ENCODE results near the gene COL7A1. TPM values are rescaled to one million over a fixed set of nuclear protein-coding genes. Genes with fewer than 3 reads are reported as not detected.

COL7A1 gene
- total RNA-seq, 1 experiment from 2014 or later = 16.4 TPM

- TF ChIP-seq CTCF (conservative IDR thresholded peaks at IDR 0.05; ENCODE audit: low read depth, low read length) (no peak), EZH2 (IDR thresholded peaks at IDR 0.05; ENCODE audit: borderline replicate concordance, low read depth, low read length, poor library complexity, severe bottlenecking) (no peak)
- peak; percentile 70 for DNase-seq (ENCODE audit: low spot score)
- H3K9me3 ChIP-seq (ENCODE audit: low read depth, low read length, poor library complexity, severe bottlenecking) = no peaks in the 10 kb centered on the region
- peaks cover 24% of the 10 kb centered on the region for H3K4me1 ChIP-seq (ENCODE audit: insufficient read depth, low read length, poor library complexity, severe bottlenecking)
- BruUV-seq (replicated peaks) = no TSS peak
- POLR2A ChIA-PET (ENCODE audit: low non-redundant PET) = no interaction called here
- H3K36me3 ChIP-seq (ENCODE audit: insufficient read depth, low read length, poor library complexity, severe bottlenecking) = peaks cover 4% of the 10 kb centered on the region
- peak overlapping the region; percentile 13 for H3K27ac ChIP-seq (ENCODE audit: low read depth, low read length, poor library complexity, severe bottlenecking)
- CTCF ChIA-PET = no interaction called here
- intact Hi-C loops (cut with micrococcal nuclease; ENCODE audit: unreplicated experiment) = no loop called here
- H3K4me3 ChIP-seq (ENCODE audit: low read depth, low read length, poor library complexity, severe bottlenecking) = peak overlapping the region; percentile 42
- H3K27me3 ChIP-seq (replicated peaks; ENCODE audit: insufficient read depth, low read depth, low read length, poor library complexity) = no peaks in the 10 kb centered on the region
Measured at GRCh38 chr3:48595526-48596121, 495 bp upstream of the COL7A1 start.

GRCh38 chr3:48594417-48595049 is 596 bp downstream of the COL7A1 start:
- ChIA-PET CTCF (no interaction called here), POLR2A (ENCODE audit: low non-redundant PET) (no interaction called here)
- Histone ChIP-seq H3K27me3 (replicated peaks; ENCODE audit: insufficient read depth, low read depth, low read length, poor library complexity) (no peaks in the 10 kb centered on the region), H3K4me3 (ENCODE audit: low read depth, low read length, poor library complexity, severe bottlenecking) (peak overlapping the region; percentile 42), H3K4me1 (ENCODE audit: insufficient read depth, low read length, poor library complexity, severe bottlenecking) (peaks cover 24% of the 10 kb centered on the region), H3K27ac (ENCODE audit: low read depth, low read length, poor library complexity, severe bottlenecking) (no peak overlapping the region), H3K36me3 (ENCODE audit: insufficient read depth, low read length, poor library complexity, severe bottlenecking) (no peaks in the 10 kb centered on the region), H3K9me3 (ENCODE audit: low read depth, low read length, poor library complexity, severe bottlenecking) (no peaks in the 10 kb centered on the region)
- TSS peak; percentile 64 for BruUV-seq (replicated peaks)
- no peak for DNase-seq (ENCODE audit: low spot score)
- TF ChIP-seq EZH2 (IDR thresholded peaks at IDR 0.05; ENCODE audit: borderline replicate concordance, low read depth, low read length, poor library complexity, severe bottlenecking) = no peak
- TF ChIP-seq CTCF (conservative IDR thresholded peaks at IDR 0.05; ENCODE audit: low read depth, low read length) = no peak
- intact Hi-C loops (cut with micrococcal nuclease; ENCODE audit: unreplicated experiment) = no loop called here

GRCh38 chr3:48593337-48593736 is 1.8 kb downstream of the COL7A1 start:
- intact Hi-C loops (cut with micrococcal nuclease; ENCODE audit: unreplicated experiment) = no loop called here
- H3K36me3 ChIP-seq (ENCODE audit: insufficient read depth, low read length, poor library complexity, severe bottlenecking) = no peaks in the 10 kb centered on the region
- H3K9me3 ChIP-seq (ENCODE audit: low read depth, low read length, poor library complexity, severe bottlenecking) = no peaks in the 10 kb centered on the region
- POLR2A ChIA-PET (ENCODE audit: low non-redundant PET) = no interaction called here
- DNase-seq (ENCODE audit: low spot score) = no peak
- BruUV-seq (replicated peaks) = no TSS peak
- no peaks in the 10 kb centered on the region for H3K27me3 ChIP-seq (replicated peaks; ENCODE audit: insufficient read depth, low read depth, low read length, poor library complexity)
- peaks cover 16% of the 10 kb centered on the region for H3K4me1 ChIP-seq (ENCODE audit: insufficient read depth, low read length, poor library complexity, severe bottlenecking)
- TF ChIP-seq EZH2 (IDR thresholded peaks at IDR 0.05; ENCODE audit: borderline replicate concordance, low read depth, low read length, poor library complexity, severe bottlenecking) (no peak), CTCF (conservative IDR thresholded peaks at IDR 0.05; ENCODE audit: low read depth, low read length) (no peak)
- H3K27ac ChIP-seq (ENCODE audit: low read depth, low read length, poor library complexity, severe bottlenecking) = no peak overlapping the region
- no peak overlapping the region for H3K4me3 ChIP-seq (ENCODE audit: low read depth, low read length, poor library complexity, severe bottlenecking)
- CTCF ChIA-PET = no interaction called here

Measured in A673 (cell line).